ENCODE data around the gene SLC24A2. TPM values are rescaled to one million over a fixed set of nuclear protein-coding genes. Genes with fewer than 3 reads are reported as not detected.

SLC24A2 gene
- total RNA-seq, 1 experiment from 2014 or later: not detected

GRCh38 chr9:19741178-19741577 lies 47.7 kb downstream of the SLC24A2 start:
- BruUV-seq (replicated peaks): no TSS peak
- Histone ChIP-seq H3K27ac (ENCODE audit: low read length) (no peak overlapping the region), H3K4me1 (ENCODE audit: control insufficient read depth, insufficient read depth, low read length) (no peaks in the 10 kb centered on the region), H3K9me3 (ENCODE audit: control insufficient read depth, insufficient read depth, low read depth, low read length) (no peaks in the 10 kb centered on the region), H3K36me3 (ENCODE audit: control insufficient read depth, insufficient read depth, low read length) (no peaks in the 10 kb centered on the region), H3K27me3 (ENCODE audit: control insufficient read depth, insufficient read depth, low read length) (no peaks in the 10 kb centered on the region), H3K4me3 (ENCODE audit: low read depth in 2 of 2, low read length in 2 of 2) (no peak overlapping the region)
- ChIA-PET CTCF (no interaction called here), POLR2A (no interaction called here)
- in situ Hi-C loops (cut with HindIII; ENCODE audit: low pct_unique_long_range_greater_than_20kb, low sequenced_read_pairs) (no loop called here), intact Hi-C loops (cut with micrococcal nuclease; ENCODE audit: unreplicated experiment) (no loop called here)
- ATAC-seq (no peak), DNase-seq (ENCODE audit: low read depth, low spot score) (no peak)
- TF ChIP-seq TCF7L2 (IDR thresholded peaks at IDR 0.05; ENCODE audit: low read depth, low read length): no peak
- TF ChIP-seq, protein P1, sequence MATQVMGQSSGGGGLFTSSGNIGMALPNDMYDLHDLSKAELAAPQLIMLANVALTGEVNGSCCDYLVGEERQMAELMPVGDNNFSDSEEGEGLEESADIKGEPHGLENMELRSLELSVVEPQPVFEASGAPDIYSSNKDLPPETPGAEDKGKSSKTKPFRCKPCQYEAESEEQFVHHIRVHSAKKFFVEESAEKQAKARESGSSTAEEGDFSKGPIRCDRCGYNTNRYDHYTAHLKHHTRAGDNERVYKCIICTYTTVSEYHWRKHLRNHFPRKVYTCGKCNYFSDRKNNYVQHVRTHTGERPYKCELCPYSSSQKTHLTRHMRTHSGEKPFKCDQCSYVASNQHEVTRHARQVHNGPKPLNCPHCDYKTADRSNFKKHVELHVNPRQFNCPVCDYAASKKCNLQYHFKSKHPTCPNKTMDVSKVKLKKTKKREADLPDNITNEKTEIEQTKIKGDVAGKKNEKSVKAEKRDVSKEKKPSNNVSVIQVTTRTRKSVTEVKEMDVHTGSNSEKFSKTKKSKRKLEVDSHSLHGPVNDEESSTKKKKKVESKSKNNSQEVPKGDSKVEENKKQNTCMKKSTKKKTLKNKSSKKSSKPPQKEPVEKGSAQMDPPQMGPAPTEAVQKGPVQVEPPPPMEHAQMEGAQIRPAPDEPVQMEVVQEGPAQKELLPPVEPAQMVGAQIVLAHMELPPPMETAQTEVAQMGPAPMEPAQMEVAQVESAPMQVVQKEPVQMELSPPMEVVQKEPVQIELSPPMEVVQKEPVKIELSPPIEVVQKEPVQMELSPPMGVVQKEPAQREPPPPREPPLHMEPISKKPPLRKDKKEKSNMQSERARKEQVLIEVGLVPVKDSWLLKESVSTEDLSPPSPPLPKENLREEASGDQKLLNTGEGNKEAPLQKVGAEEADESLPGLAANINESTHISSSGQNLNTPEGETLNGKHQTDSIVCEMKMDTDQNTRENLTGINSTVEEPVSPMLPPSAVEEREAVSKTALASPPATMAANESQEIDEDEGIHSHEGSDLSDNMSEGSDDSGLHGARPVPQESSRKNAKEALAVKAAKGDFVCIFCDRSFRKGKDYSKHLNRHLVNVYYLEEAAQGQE (IDR thresholded peaks at IDR 0.05; ENCODE audit: insufficient read depth in 1 of 2, low read depth in 2 of 2, low read length in 1 of 2): no peak
- TF ChIP-seq POLR2AphosphoS5 (IDR thresholded peaks at IDR 0.05; ENCODE audit: low read depth, low read length): no peak
